HL-60 (cell line): ENCODE measurements around the gene CACNB3.

Experiments
- DNase-seq, 2 experiments: peaks; one replicate each; pipeline ENCODE4 v3.0.0-alpha.2; 2010 to 2020; ENCODE audit warnings: low read depth in 1 of 2, low spot score in 1 of 2
- H3K27ac ChIP-seq: fragments of 250-450 bp; sonication (Bioruptor Pico); replicated peaks from 2 replicates; pipeline ENCODE4 v1.5.1; 2020; ENCODE audit warnings: mild to moderate bottlenecking, moderate library complexity
- H3K27me3 ChIP-seq: fragments of 250-450 bp; sonication (Bioruptor Pico); 2 replicates; pipeline ENCODE4 v1.5.1; 2021; ENCODE audit warnings: mild to moderate bottlenecking, moderate library complexity; ENCODE audit not compliant: insufficient read depth, poor library complexity, severe bottlenecking
- H3K4me3 ChIP-seq: replicated peaks from 2 replicates; pipeline ENCODE4 v1.5.1; 2011; ENCODE audit warnings: mild to moderate bottlenecking, control low read depth, low read length; ENCODE audit not compliant: insufficient read depth
- GABPA ChIP-seq: IDR thresholded peaks from 2 replicates; pipeline ENCODE4 v1.6.1; 2012; ENCODE audit warnings: low read depth
- POLR2AphosphoS5 ChIP-seq: IDR thresholded peaks from 2 replicates; pipeline ENCODE4 v1.6.1; 2012; ENCODE audit warnings: low read depth
- SPI1 ChIP-seq: IDR thresholded peaks from 2 replicates; pipeline ENCODE4 v1.6.1; 2012; ENCODE audit warnings: low read depth, mild to moderate bottlenecking, borderline replicate concordance
- TF ChIP-seq, protein P1 (sequence below): IDR thresholded peaks from one replicate; pipeline ENCODE4 v1.5.1; 2011; ENCODE audit warnings: low read length, control low read depth, inconsistent platforms; ENCODE audit not compliant: insufficient read depth
- TF ChIP-seq, protein P2 (sequence below): IDR thresholded peaks from 2 replicates; pipeline ENCODE4 v1.6.1; 2012; ENCODE audit warnings: low read depth; ENCODE audit not compliant: insufficient replicate concordance

CACNB3 gene

DNA sequence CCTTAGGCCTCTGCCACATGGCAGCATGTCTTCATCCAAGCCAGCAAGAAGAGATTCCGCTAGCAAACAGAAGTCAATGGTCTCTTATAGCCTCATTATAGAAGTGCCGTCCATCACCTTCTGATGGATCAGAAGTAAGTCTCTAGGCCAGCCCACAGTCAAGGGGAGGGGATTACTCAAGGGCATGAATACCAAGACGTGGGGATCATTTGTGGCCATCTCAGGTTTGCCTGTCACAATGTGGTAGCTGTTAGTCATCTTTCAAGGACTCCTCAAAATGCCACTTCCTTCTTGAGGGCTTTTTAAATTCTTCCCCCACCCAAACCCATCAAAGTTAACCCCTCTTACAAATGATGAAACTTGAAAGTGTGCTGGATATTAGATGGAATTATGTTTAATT, 21.3 kb upstream of the CACNB3 start:
- H3K27me3 ChIP-seq: no peaks in the 10 kb centered on the region
- H3K27ac ChIP-seq: no peak overlapping the region
- DNase-seq: peak in 1 of 2 experiments; percentile 19
- TF ChIP-seq, protein P1, sequence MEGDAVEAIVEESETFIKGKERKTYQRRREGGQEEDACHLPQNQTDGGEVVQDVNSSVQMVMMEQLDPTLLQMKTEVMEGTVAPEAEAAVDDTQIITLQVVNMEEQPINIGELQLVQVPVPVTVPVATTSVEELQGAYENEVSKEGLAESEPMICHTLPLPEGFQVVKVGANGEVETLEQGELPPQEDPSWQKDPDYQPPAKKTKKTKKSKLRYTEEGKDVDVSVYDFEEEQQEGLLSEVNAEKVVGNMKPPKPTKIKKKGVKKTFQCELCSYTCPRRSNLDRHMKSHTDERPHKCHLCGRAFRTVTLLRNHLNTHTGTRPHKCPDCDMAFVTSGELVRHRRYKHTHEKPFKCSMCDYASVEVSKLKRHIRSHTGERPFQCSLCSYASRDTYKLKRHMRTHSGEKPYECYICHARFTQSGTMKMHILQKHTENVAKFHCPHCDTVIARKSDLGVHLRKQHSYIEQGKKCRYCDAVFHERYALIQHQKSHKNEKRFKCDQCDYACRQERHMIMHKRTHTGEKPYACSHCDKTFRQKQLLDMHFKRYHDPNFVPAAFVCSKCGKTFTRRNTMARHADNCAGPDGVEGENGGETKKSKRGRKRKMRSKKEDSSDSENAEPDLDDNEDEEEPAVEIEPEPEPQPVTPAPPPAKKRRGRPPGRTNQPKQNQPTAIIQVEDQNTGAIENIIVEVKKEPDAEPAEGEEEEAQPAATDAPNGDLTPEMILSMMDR: no peak
- TF ChIP-seq POLR2AphosphoS5 (no peak), GABPA (no peak; the same call in 1 of the 2 replicates)
- TF ChIP-seq, protein P2, sequence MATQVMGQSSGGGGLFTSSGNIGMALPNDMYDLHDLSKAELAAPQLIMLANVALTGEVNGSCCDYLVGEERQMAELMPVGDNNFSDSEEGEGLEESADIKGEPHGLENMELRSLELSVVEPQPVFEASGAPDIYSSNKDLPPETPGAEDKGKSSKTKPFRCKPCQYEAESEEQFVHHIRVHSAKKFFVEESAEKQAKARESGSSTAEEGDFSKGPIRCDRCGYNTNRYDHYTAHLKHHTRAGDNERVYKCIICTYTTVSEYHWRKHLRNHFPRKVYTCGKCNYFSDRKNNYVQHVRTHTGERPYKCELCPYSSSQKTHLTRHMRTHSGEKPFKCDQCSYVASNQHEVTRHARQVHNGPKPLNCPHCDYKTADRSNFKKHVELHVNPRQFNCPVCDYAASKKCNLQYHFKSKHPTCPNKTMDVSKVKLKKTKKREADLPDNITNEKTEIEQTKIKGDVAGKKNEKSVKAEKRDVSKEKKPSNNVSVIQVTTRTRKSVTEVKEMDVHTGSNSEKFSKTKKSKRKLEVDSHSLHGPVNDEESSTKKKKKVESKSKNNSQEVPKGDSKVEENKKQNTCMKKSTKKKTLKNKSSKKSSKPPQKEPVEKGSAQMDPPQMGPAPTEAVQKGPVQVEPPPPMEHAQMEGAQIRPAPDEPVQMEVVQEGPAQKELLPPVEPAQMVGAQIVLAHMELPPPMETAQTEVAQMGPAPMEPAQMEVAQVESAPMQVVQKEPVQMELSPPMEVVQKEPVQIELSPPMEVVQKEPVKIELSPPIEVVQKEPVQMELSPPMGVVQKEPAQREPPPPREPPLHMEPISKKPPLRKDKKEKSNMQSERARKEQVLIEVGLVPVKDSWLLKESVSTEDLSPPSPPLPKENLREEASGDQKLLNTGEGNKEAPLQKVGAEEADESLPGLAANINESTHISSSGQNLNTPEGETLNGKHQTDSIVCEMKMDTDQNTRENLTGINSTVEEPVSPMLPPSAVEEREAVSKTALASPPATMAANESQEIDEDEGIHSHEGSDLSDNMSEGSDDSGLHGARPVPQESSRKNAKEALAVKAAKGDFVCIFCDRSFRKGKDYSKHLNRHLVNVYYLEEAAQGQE: no peak
- no peak overlapping the region for H3K4me3 ChIP-seq

DNA sequence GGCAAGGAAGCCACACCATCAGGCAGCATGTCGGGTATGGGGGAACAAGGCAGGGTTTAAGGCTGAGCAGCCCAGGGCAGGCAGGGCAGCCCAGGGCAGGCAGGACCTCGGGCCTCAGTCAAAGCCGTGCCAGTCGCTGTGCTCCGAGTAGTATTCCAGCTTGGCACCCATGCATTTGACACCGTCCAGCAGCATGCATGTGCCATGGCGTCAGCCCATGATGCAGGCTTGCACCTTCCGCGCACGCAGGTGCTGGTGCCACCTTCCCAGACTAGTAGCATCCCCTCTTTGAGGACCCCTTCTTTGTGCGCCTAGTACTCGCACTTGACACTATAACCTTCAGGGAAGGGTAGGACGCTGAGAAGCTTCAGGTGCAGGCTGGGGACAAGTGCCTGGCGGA, 17.8 kb upstream of the CACNB3 start:
- no peak for DNase-seq
- TF ChIP-seq, protein P1: no peak
- TF ChIP-seq GABPA (no peak), POLR2AphosphoS5 (no peak), SPI1 (no peak)
- TF ChIP-seq, protein P2: no peak
- H3K27ac ChIP-seq: no peak overlapping the region
- H3K27me3 ChIP-seq: no peaks in the 10 kb centered on the region
- no peak overlapping the region for H3K4me3 ChIP-seq

DNA sequence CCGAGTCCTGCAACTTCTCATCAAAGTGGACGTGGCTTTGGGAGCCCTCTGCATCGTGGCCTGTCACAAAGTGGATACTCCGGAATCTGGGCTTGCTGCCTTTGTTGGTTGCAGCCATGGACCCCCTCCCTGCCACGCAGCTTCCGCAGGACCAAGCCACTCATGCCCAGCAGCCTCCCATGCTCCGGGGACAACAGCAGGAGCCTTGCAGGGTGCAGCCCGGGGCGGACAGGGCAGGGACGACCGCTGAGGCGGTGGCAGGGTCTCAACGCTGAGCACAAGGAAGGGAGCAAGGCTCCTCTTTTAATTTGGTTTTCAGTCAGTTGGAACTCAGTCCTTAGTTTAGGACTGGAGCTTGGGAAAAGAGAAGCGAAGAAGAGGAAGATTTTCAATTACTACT, 17.3 kb upstream of the CACNB3 start:
- no peak overlapping the region for H3K27ac ChIP-seq
- no peaks in the 10 kb centered on the region for H3K27me3 ChIP-seq
- H3K4me3 ChIP-seq: no peak overlapping the region
- TF ChIP-seq, protein P1: no peak
- TF ChIP-seq, protein P2: no peak
- TF ChIP-seq SPI1 (no peak), GABPA (no peak)
- DNase-seq: no peak
